ENCODE data around the gene SAMD11. TPM values are rescaled to one million over a fixed set of nuclear protein-coding genes. Genes with fewer than 3 reads are reported as not detected.

The SAMD11 gene
- total RNA-seq, 1 donor from 2014 or later = not detected

GRCh38 chr1:928825-929661 lies 5.3 kb downstream of the SAMD11 start:
- Mint-ChIP-seq H3K4me1 (peaks cover 6% of the 10 kb centered on the region), H3K36me3 (ENCODE audit: low read depth) (no peaks in the 10 kb centered on the region), H3K9me3 (no peaks in the 10 kb centered on the region), H3K27ac (no peak overlapping the region), H3K27me3 (peaks cover 32% of the 10 kb centered on the region), H3K4me3 (no peak overlapping the region)
- CTCF ChIA-PET = no interaction called here
- TF ChIP-seq, protein P1, sequence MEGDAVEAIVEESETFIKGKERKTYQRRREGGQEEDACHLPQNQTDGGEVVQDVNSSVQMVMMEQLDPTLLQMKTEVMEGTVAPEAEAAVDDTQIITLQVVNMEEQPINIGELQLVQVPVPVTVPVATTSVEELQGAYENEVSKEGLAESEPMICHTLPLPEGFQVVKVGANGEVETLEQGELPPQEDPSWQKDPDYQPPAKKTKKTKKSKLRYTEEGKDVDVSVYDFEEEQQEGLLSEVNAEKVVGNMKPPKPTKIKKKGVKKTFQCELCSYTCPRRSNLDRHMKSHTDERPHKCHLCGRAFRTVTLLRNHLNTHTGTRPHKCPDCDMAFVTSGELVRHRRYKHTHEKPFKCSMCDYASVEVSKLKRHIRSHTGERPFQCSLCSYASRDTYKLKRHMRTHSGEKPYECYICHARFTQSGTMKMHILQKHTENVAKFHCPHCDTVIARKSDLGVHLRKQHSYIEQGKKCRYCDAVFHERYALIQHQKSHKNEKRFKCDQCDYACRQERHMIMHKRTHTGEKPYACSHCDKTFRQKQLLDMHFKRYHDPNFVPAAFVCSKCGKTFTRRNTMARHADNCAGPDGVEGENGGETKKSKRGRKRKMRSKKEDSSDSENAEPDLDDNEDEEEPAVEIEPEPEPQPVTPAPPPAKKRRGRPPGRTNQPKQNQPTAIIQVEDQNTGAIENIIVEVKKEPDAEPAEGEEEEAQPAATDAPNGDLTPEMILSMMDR (IDR thresholded peaks at IDR 0.05) = no peak
- ATAC-seq (ENCODE audit: low read depth) (no peak), DNase-seq (no peak)
- POLR2A ChIA-PET = no interaction called here
- intact Hi-C loops (cut with micrococcal nuclease) = no loop called here

GRCh38 chr1:929712-930632 lies 6.2 kb downstream of the SAMD11 start:
- intact Hi-C loops (cut with micrococcal nuclease) = no loop called here
- Mint-ChIP-seq H3K9me3 (no peaks in the 10 kb centered on the region), H3K4me1 (peaks cover 6% of the 10 kb centered on the region), H3K4me3 (no peak overlapping the region), H3K27ac (no peak overlapping the region), H3K36me3 (ENCODE audit: low read depth) (no peaks in the 10 kb centered on the region), H3K27me3 (peaks cover 34% of the 10 kb centered on the region)
- TF ChIP-seq, protein P1 (IDR thresholded peaks at IDR 0.05) = no peak
- DNase-seq = no peak
- ATAC-seq (ENCODE audit: low read depth) = no peak
- CTCF ChIA-PET = no interaction called here
- POLR2A ChIA-PET = no interaction called here

DNA sequence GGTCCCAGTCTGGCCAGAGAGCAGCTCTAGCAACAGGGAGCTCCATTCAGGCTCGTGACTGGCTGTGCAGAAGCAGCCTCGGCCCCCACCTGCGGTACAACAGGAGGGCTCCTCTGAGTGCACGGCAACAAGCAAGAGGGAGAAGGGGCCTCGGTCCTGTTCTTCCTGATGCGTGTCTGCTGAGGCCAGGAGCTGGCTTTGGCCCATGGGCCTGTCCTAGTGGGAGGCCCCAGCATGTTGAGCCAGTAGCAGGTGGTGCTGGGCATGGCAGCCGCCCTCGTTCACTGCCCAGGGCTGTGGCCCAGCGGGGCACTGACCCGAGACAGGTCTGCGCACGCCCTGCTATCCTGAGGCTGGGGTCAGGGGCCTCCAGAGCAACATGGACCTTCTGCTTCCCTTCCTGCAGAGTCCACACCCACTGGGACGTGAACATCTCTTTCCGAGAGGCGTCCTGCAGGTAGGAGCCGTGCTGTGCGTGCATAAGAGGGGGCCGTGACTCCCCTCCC lies 7.0 kb downstream of the SAMD11 start:
- TF ChIP-seq, protein P1 (IDR thresholded peaks at IDR 0.05) = no peak
- Mint-ChIP-seq H3K27me3 (peaks cover 41% of the 10 kb centered on the region), H3K36me3 (ENCODE audit: low read depth) (no peaks in the 10 kb centered on the region), H3K4me3 (no peak overlapping the region), H3K4me1 (peaks cover 5% of the 10 kb centered on the region), H3K9me3 (no peaks in the 10 kb centered on the region), H3K27ac (no peak overlapping the region)
- ChIA-PET CTCF (no interaction called here), POLR2A (no interaction called here)
- no peak for ATAC-seq (ENCODE audit: low read depth)
- DNase-seq = no peak
- intact Hi-C loops (cut with micrococcal nuclease) = no loop called here

DNA sequence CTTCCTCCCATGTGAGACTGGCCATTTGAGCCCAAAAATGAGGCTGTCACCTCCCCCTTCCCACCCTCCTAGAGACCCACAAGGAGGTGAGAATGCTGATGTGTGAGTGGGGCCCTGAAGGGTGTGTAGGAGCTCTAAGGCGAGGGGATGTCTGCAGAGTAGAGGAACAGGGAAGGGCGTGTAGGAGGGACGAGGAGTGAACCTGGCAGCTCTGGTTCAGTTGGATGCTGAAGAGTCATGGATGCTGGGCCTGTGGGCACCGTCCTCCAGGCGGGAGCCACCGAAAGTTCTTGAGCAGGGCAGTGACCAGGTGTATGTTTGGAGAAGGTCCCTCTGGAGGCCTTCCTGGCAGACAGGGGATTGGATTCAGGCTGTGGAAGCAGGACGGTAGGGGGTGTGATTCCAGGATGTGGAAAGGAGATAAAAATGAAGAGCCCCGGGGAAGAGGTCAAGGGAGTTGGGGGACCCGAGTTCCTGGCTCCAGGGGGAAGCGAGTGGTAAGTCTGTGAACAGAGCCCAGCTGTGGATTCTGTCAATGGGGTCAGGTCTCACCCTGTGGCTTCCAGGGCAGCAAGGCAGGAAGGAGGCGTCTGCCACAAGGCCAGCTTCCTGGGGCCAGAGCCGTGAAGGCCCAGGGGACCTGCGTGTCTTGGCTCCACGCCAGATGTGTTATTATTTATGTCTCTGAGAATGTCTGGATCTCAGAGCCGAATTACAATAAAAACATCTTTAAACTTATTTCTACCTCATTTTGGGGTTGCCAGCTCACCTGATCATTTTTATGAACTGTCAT lies 7.9 kb downstream of the SAMD11 start:
- intact Hi-C loops (cut with micrococcal nuclease) = no loop called here
- ATAC-seq (ENCODE audit: low read depth) (no peak), DNase-seq (no peak)
- ChIA-PET POLR2A (no interaction called here), CTCF (no interaction called here)
- Mint-ChIP-seq H3K27me3 (peaks cover 35% of the 10 kb centered on the region), H3K4me3 (no peak overlapping the region), H3K36me3 (ENCODE audit: low read depth) (no peaks in the 10 kb centered on the region), H3K9me3 (no peaks in the 10 kb centered on the region), H3K4me1 (no peaks in the 10 kb centered on the region), H3K27ac (no peak overlapping the region)
- TF ChIP-seq, protein P1 (IDR thresholded peaks at IDR 0.05) = no peak
